Ishikawa (cell line): ENCODE measurements around the gene LYSMD2.

ENCODE experiments used
- CEBPB ChIP-seq: IDR thresholded peaks from 2 replicates; pipeline ENCODE4 v1.6.1; 2012
- CREB1 ChIP-seq: IDR thresholded peaks from 2 replicates; pipeline ENCODE4 v1.6.1; 2012; ENCODE audit warnings: low read depth
- EGR1 ChIP-seq: IDR thresholded peaks from 2 replicates; pipeline ENCODE4 v1.6.1; 2012
- EP300 ChIP-seq: IDR thresholded peaks from 2 replicates; pipeline ENCODE4 v1.6.1; 2012; ENCODE audit warnings: borderline replicate concordance
- FOXM1 ChIP-seq: IDR thresholded peaks from 2 replicates; pipeline ENCODE4 v1.6.1; 2012; ENCODE audit warnings: low read depth, borderline replicate concordance
- MAX ChIP-seq: IDR thresholded peaks from 2 replicates; pipeline ENCODE4 v1.6.1; 2012
- NFIC ChIP-seq: IDR thresholded peaks from 2 replicates; pipeline ENCODE4 v1.6.1; 2012
- RAD21 ChIP-seq: IDR thresholded peaks from 2 replicates; pipeline ENCODE4 v1.6.1; 2012; ENCODE audit warnings: low read depth
- REST ChIP-seq: IDR thresholded peaks from 2 replicates; pipeline ENCODE4 v1.6.1; 2012; ENCODE audit warnings: low read depth, mild to moderate bottlenecking
- TAF1 ChIP-seq: IDR thresholded peaks from 2 replicates; pipeline ENCODE4 v1.6.1; 2012; ENCODE audit warnings: low read depth, mild to moderate bottlenecking
- TCF12 ChIP-seq: IDR thresholded peaks from 2 replicates; pipeline ENCODE4 v1.6.1; 2012; ENCODE audit warnings: low read depth
- TEAD4 ChIP-seq: IDR thresholded peaks from 2 replicates; pipeline ENCODE4 v1.6.1; 2012
- USF1 ChIP-seq: IDR thresholded peaks from 2 replicates; pipeline ENCODE4 v1.6.1; 2012
- YY1 ChIP-seq: IDR thresholded peaks from 2 replicates; pipeline ENCODE4 v1.6.1; 2012; ENCODE audit warnings: low read depth
- ZBTB7A ChIP-seq: IDR thresholded peaks from 2 replicates; pipeline ENCODE4 v1.6.1; 2012; ENCODE audit warnings: low read depth

Gene LYSMD2

GRCh38 chr15:51732646-51733045 is 4.8 kb downstream of the LYSMD2 start:
- no peak for TF ChIP-seq CEBPB
- TF ChIP-seq REST: no peak
- TF ChIP-seq YY1: no peak
- TF ChIP-seq RAD21: no peak
- no peak for TF ChIP-seq TAF1
- no peak for TF ChIP-seq MAX
- TF ChIP-seq TEAD4: no peak
- TF ChIP-seq ZBTB7A: no peak
- TF ChIP-seq TCF12: no peak
- TF ChIP-seq USF1: no peak
- TF ChIP-seq FOXM1: no peak

GRCh38 chr15:51731549-51732267 is 5.7 kb downstream of the LYSMD2 start:
- TF ChIP-seq REST: no peak
- no peak for TF ChIP-seq USF1
- TF ChIP-seq CREB1: no peak
- TF ChIP-seq FOXM1: no peak
- no peak for TF ChIP-seq TEAD4
- no peak for TF ChIP-seq NFIC
- TF ChIP-seq TCF12: no peak
- TF ChIP-seq ZBTB7A: no peak
- TF ChIP-seq EGR1: no peak
- no peak for TF ChIP-seq RAD21

- TF ChIP-seq REST: no peak
- no peak for TF ChIP-seq TCF12
- no peak for TF ChIP-seq YY1
- no peak for TF ChIP-seq USF1
- TF ChIP-seq RAD21: no peak
- TF ChIP-seq MAX: no peak
- TF ChIP-seq TEAD4: no peak
- no peak for TF ChIP-seq EGR1
- TF ChIP-seq CEBPB: no peak
- TF ChIP-seq FOXM1: no peak
- no peak for TF ChIP-seq CREB1
- TF ChIP-seq EP300: no peak
- TF ChIP-seq ZBTB7A: no peak
- no peak for TF ChIP-seq TAF1
- no peak for TF ChIP-seq NFIC
Observed at GRCh38 chr15:51727141-51727897, 10.1 kb downstream of the LYSMD2 start.
